GM18507 (cell line): ENCODE results near the gene GATA5.

Experiments used
- DNase-seq: peaks from one replicate; pipeline ENCODE4 v3.0.0; 2011; ENCODE audit warnings: low read depth; ENCODE audit not compliant: insufficient read length; ENCODE audit errors: extremely low spot score
- FAIRE-seq: peaks from 2 replicates; lab custom pipeline; 2011; peaks lifted over from hg19 to GRCh38; lab: Jason Lieb, UNC

GATA5 gene

DNA sequence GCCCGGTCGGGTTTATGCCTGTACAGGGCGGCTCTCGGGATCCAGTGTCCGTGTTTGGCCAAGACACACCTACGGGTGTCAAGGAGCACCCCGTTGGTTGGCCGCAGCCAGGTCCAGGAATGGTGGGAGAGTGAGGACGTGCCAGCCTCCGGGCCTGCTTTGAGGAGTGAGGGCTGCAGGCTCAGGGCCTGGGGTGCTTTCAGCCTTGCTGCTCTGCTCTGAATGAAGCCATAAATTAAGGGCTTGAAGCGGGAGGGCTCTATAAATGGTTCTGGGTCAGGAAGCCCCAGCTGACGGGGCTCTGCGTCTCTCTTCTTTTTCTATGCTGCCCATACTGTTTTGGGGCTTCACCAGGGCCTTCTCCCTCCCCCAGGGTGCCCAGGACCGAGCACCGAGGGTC lies 15.1 kb downstream of the GATA5 start:
- FAIRE-seq (no peak), DNase-seq (no peak)

GRCh38 chr20:62459488-62459887 lies 16.3 kb downstream of the GATA5 start:
- DNase-seq = no peak

GRCh38 chr20:62458275-62459251 lies 17.2 kb downstream of the GATA5 start:
- FAIRE-seq (no peak), DNase-seq (no peak)

More at GRCh38 chr20:62459488-62459887, 16.3 kb downstream of the GATA5 start:
- no peak for FAIRE-seq

- no peak for DNase-seq
- FAIRE-seq = no peak
Measured at GRCh38 chr20:62457831-62458230, 18.0 kb downstream of the GATA5 start.

DNA sequence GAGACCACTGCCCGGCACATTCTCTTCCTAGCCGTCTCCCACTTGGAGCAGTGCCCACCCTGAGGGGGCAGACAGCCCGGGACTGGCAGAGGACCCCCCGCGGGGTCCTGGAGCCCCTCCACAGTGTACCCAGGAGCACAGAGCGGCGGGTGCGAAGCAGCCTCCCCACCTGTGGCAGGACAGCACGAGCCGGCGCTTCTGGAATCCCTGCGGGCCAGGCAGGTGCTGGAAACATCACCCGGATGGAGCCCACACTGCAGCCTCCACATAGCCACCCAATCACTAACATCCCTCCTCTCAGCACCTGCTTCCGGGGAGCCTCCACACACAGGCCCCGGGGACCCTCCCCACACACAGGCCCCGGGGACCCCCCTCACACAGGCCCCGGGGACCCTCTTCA lies 18.7 kb downstream of the GATA5 start:
- FAIRE-seq = no peak
- DNase-seq = no peak

DNA sequence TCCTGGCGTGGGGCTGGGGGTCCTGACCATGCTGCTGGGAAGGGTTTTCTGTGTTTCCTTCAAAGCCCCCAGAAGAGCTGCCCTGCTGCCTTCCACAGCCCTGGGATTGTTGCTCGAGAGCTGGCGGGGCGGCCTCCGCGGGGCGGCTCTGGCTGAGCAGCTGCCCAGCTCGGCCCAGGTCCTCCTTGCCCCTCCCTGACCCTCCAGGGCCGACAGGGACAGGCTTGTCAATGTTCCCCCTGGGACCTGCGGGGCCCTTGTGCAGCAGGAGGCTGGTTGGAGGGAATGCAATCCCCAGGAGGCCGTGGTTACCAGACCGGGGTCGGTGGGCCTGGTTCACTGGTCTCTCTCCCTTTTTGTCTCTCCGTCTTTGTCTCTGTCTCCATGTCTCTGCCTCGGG lies 19.9 kb downstream of the GATA5 start:
- FAIRE-seq = no peak
- DNase-seq = no peak

DNA sequence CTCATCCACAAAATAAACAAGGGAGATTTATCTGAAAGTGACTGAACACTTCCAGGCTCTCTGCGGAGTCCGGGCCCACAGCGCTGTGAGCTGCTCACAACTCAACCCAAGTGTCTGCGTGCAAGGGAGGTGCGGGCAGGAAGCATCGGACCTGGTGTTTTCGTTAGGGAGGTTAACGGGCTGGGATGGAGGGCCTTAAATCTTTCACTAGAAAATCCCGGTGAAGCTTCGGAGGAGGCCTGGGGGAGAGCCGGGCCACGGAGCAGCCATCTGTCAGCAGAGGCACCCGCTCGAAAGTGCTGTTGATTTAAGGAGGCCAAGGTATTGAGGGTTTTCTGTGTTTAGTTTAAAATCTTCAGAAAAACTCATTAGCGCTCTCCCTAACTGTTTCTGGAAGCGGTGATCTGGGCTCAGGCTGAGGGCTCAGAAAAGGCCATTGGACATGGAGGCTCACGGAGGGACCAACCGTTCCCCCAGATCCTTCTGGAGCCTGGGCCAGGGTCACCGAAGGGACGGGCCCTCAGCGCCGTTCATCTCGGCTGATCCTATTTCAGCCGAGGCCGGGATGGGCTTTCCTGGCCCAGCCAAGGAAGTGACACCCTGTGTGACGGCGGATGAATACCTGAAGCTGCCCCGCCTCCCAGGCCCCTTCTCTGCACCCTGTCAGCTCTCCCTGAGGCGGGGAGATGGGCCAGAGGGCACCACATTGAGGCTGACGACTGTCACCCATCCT lies 20.7 kb downstream of the GATA5 start:
- no peak for FAIRE-seq
- no peak for DNase-seq

DNA sequence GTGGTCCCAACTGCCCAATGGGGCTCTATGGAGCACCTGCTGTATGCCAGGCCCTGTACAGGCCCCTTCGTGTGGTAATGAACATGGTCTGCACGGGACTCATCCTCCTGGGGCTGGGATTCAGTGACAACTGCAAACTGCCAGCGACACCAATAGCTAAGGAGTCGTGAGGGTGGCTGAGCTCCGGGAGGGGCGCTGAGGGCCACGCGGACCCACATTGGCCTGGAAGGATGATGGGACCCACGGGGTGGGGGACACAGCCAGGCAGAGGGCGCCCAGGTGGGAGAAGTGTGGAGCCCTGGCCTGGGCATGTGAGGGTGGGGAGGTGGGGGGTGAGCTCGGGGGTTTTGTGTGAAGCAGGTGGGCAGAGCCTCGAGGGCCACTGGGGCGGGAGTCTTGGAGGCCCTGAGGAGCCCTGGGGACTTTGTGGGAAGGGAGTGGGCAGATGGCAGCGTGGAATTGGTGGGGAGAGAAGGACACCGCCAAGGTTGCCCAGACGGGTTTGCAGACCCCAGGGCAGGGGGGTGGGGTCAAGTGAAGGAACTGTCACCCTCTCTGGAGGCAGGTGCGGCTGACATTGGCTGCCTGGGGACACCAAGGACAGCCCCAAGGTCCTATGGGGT lies 22.5 kb downstream of the GATA5 start:
- FAIRE-seq = no peak

GRCh38 chr20:62452475-62453095 lies 23.2 kb downstream of the GATA5 start:
- no peak for DNase-seq
- FAIRE-seq = no peak

More for the DNA sequence above, 22.5 kb downstream of the GATA5 start:
- no peak for DNase-seq

- no peak for FAIRE-seq
- DNase-seq = no peak
Measured at GRCh38 chr20:62451970-62452369, 23.8 kb downstream of the GATA5 start.

- no peak for FAIRE-seq
- DNase-seq = no peak
Measured at GRCh38 chr20:62451156-62451767, 24.5 kb downstream of the GATA5 start.

DNA sequence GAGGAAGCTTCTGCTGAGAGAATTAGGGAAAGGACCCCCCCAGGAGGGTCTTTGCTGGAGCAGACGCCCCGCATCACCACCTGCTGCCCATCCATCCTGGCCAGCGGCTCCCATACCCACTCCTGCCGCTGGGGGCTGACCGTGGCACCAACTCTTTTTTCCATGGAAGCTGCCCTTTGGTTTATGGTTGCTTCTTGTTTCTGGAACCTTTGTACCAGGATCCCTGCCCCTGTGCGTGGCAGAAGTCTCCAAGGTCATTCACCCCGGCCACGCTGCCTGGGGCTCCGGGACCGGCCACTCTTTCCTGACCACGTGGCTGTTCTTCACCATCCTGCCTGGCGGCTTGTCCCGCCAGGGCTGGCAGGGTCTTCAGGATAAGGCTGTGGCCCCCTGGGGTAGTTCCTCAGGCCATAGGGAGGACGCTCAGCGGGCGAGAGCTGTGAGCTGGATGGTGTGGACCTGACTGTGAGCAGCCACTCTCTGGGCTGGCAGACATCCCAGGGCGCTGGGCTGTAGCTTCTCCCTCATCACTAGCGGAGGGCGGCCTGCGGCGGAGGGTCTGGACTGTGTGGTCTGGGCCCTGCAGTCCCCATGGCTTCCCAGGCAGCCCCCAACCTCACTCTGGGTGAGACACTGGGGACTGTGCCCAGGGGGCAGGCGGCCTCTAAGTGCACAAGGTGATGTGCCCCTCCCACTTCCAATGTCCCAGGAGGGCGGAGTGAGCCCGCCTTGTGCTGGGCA lies 25.7 kb downstream of the GATA5 start:
- FAIRE-seq (no peak), DNase-seq (no peak)

- FAIRE-seq = no peak
- no peak for DNase-seq
Measured at GRCh38 chr20:62448788-62449187, 27.0 kb downstream of the GATA5 start.

DNA sequence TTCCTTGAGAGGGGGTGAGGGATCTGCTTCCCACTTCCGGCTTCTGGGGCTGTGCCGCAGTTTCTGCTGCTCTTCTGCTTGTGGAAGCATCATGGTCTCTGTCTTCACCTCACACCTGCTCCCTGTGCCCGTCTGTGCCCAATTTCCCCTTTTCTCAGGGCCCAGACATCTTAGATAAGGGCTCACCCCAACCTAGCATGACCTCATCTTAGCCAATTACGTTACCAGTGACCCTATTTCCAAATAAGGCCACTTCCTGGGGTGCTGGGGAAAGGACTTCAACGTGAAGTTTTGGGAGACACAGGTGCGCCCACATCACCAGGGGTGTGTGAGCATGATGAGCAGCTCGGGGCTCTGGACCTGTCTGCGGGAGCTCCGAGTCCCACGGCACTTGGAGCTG lies 27.8 kb downstream of the GATA5 start:
- DNase-seq (no peak), FAIRE-seq (no peak)

GRCh38 chr20:62446888-62447869 lies 28.6 kb downstream of the GATA5 start:
- DNase-seq (no peak), FAIRE-seq (no peak)

- DNase-seq = no peak
- no peak for FAIRE-seq
Measured at GRCh38 chr20:62446481-62446880, 29.3 kb downstream of the GATA5 start.

GRCh38 chr20:62445553-62446340 lies 30.0 kb downstream of the GATA5 start:
- no peak for FAIRE-seq
- DNase-seq = no peak
